Prostate gland (tissue), 2 donors: ENCODE results near the gene PDE6A. TPM values are rescaled to one million over a fixed set of nuclear protein-coding genes. Genes with fewer than 3 reads are reported as not detected.

ENCODE experiments used
- DNase-seq: peaks from one replicate; pipeline ENCODE4 v3.0.0-alpha.2; 2019; ENCODE audit warnings: low spot score
- H3K27ac ChIP-seq, 2 donors: fragments of 200-600 bp; sonication (generic); 2 replicates each; pipeline ENCODE4 v1.5.1; 2017 to 2019
- H3K27me3 ChIP-seq: fragments of 200-600 bp; sonication (generic); replicated peaks from 2 replicates; pipeline ENCODE4 v1.5.1; 2019; ENCODE audit not compliant: insufficient read depth
- H3K36me3 ChIP-seq, 2 donors: fragments of 200-600 bp; sonication (generic); 1 replicate in 1 of 2; 2 replicates in 1 of 2; pipeline versions ENCODE4 v1.5.1 to v1.8.1; 2017 to 2019
- H3K4me1 ChIP-seq: fragments of 200-600 bp; sonication (generic); replicated peaks from 2 replicates; pipeline ENCODE4 v1.5.1; 2019
- H3K4me3 ChIP-seq, 2 donors: fragments of 200-600 bp; sonication (generic); 2 replicates each; pipeline ENCODE4 v1.5.1; 2017 to 2019
- H3K9me3 ChIP-seq: fragments of 200-600 bp; sonication (generic); 2 replicates; pipeline ENCODE4 v1.5.1; 2017
- POLR2A ChIP-seq: fragments of 450-650 bp; IDR thresholded peaks from one replicate; pipeline ENCODE4 v1.6.1; 2016; ENCODE audit warnings: antibody characterized with exemption, mild to moderate bottlenecking
- POLR2AphosphoS5 ChIP-seq: sonication (generic); formaldehyde crosslinking; IDR thresholded peaks from one replicate; pipeline ENCODE4 v1.6.1; 2017; ENCODE audit warnings: antibody characterized with exemption
- WGBS: methylation state at CpG from one replicate; pipeline ENCODE4 v1.1.5; 2018; 5-methylcytosine and 5-hydroxymethylcytosine counted together
- intact Hi-C: fragments of 100-400 bp; cut with DNase I; formaldehyde crosslinking; loops from one replicate; pipeline ENCODE4 v1.14.2; 2022
- total RNA-seq, 2 donors: library from RNA; depleted of rRNA; stranded (reverse); fragments of >200 nt; gene quantifications; one replicate each; pipeline ENCODE4 v1.1.0, GENCODE V29; 2016
- TF ChIP-seq, protein P1 (sequence below), 4 experiments: fragments of 200-600 bp in 2 of 4; fragments of 450-650 bp in 2 of 4; sonication (generic) in 2 of 4; IDR thresholded peaks; 1 replicate in 3 of 4; 2 replicates in 1 of 4; pipeline ENCODE4 v1.5.1; 2016 to 2019; ENCODE audit warnings: antibody characterized with exemption in 4 of 4, mild to moderate bottlenecking in 2 of 4, moderate library complexity in 2 of 4

Gene PDE6A
- total RNA-seq, 2 donors from 2014 or later: 0.91 TPM; not detected in 1

GRCh38 chr5:149893403-149893931 lies 51.1 kb downstream of the PDE6A start:
- H3K9me3 ChIP-seq: no peaks in the 10 kb centered on the region
- 100% methylated on average over 1 of the region's 1 CpG for WGBS

GRCh38 chr5:149892594-149892993 lies 52.0 kb downstream of the PDE6A start:
- no peak for TF ChIP-seq POLR2AphosphoS5
- TF ChIP-seq, protein P1, sequence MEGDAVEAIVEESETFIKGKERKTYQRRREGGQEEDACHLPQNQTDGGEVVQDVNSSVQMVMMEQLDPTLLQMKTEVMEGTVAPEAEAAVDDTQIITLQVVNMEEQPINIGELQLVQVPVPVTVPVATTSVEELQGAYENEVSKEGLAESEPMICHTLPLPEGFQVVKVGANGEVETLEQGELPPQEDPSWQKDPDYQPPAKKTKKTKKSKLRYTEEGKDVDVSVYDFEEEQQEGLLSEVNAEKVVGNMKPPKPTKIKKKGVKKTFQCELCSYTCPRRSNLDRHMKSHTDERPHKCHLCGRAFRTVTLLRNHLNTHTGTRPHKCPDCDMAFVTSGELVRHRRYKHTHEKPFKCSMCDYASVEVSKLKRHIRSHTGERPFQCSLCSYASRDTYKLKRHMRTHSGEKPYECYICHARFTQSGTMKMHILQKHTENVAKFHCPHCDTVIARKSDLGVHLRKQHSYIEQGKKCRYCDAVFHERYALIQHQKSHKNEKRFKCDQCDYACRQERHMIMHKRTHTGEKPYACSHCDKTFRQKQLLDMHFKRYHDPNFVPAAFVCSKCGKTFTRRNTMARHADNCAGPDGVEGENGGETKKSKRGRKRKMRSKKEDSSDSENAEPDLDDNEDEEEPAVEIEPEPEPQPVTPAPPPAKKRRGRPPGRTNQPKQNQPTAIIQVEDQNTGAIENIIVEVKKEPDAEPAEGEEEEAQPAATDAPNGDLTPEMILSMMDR (IDR thresholded peaks at IDR 0.05): no peak
- no peak for TF ChIP-seq POLR2A
- H3K9me3 ChIP-seq: no peaks in the 10 kb centered on the region
- H3K4me1 ChIP-seq: no peaks in the 10 kb centered on the region
- no peaks in the 10 kb centered on the region for H3K27me3 ChIP-seq
- H3K27ac ChIP-seq: no peak overlapping the region
- H3K36me3 ChIP-seq: no peaks in the 10 kb centered on the region
- H3K4me3 ChIP-seq: no peak overlapping the region
- intact Hi-C loops: no loop called here
- WGBS: 75% methylated on average over 5 of the region's 5 CpGs
- no peak for DNase-seq

More at GRCh38 chr5:149893403-149893931, 51.1 kb downstream of the PDE6A start:
- Histone ChIP-seq H3K4me3 (no peak overlapping the region), H3K36me3 (no peaks in the 10 kb centered on the region), H3K27me3 (no peaks in the 10 kb centered on the region), H3K4me1 (no peaks in the 10 kb centered on the region), H3K27ac (no peak overlapping the region)
- no peak for DNase-seq
- TF ChIP-seq, protein P1 (IDR thresholded peaks at IDR 0.05): no peak
- TF ChIP-seq POLR2A (no peak), POLR2AphosphoS5 (no peak)
- intact Hi-C loops: no loop called here

DNA sequence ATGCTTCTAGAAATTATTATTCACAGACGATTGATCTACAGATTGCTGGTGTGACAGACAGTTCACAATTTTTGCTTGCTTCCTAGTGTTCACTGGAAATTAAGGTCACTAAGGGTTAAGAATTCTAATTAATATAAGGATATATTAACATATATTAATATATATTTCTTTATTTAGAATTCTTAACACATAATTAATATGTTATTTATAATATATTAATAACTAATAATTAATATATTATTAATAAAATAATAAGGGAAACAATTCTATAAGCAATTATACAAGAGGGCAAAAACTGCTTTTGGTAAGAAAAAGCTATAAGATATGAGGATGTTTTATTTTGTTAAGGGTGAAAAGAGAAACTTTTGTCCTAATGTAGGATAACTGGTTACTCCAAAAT lies 56.3 kb downstream of the PDE6A start:
- Histone ChIP-seq H3K36me3 (no peaks in the 10 kb centered on the region), H3K27me3 (no peaks in the 10 kb centered on the region), H3K4me1 (no peaks in the 10 kb centered on the region), H3K27ac (no peak overlapping the region), H3K9me3 (no peaks in the 10 kb centered on the region), H3K4me3 (no peak overlapping the region)
- no peak for DNase-seq
- intact Hi-C loops: no loop called here
- TF ChIP-seq POLR2A: no peak
- TF ChIP-seq, protein P1 (IDR thresholded peaks at IDR 0.05): no peak
- TF ChIP-seq POLR2AphosphoS5: no peak
- WGBS: 71% methylated on average over 1 of the region's 1 CpG

- TF ChIP-seq, protein P1 (IDR thresholded peaks at IDR 0.05): no peak
- TF ChIP-seq POLR2AphosphoS5 (no peak), POLR2A (no peak)
- WGBS: 32% methylated on average over 10 of the region's 10 CpGs
- DNase-seq: no peak
- no peak overlapping the region for H3K27ac ChIP-seq
- intact Hi-C loops: no loop called here
- H3K27me3 ChIP-seq: no peaks in the 10 kb centered on the region
- no peaks in the 10 kb centered on the region for H3K36me3 ChIP-seq
- no peaks in the 10 kb centered on the region for H3K4me1 ChIP-seq
- H3K9me3 ChIP-seq: no peaks in the 10 kb centered on the region
- no peak overlapping the region for H3K4me3 ChIP-seq
Measured at GRCh38 chr5:149887622-149888183, 56.9 kb downstream of the PDE6A start.
